ENCODE results near the gene NAA80. TPM values are rescaled to one million over a fixed set of nuclear protein-coding genes. Genes with fewer than 3 reads are reported as not detected.

Gene NAA80
- total RNA-seq, 4 donors from 2014 or later, result 12.6 to 24.3 (median 15.9) TPM

DNA sequence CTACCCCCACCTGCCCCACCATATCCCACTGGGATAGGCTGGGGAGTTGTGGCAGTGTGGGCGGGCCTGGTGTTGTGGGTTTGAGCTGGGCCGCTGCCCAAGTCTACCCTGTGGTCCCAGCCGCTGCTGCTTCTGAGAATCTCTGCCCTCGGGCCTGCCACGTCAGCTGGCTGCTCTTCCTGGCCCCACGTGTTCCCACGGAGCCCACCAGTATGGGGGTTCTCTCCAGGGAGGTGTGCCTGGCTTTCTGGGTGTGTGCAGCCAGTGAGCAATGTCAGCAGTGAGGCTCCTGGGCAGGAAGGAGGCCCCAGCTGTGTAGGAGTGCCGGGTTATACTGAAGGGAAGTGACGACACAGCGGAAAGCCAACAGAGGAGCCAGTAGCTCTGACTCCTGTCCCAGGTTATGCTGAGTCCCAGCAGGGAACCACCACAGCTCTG, 52.7 kb downstream of the NAA80 start:
- DNase-seq (ENCODE audit: low spot score in 2 of 2), result no peak
- H3K36me3 ChIP-seq, result peaks cover 0 to 18% (median 0%) of the 10 kb centered on the region in 3 donors
- peaks cover 0 to 99% (median 97%) of the 10 kb centered on the region in 4 donors for H3K4me1 ChIP-seq
- TF ChIP-seq EP300 (IDR thresholded peaks at IDR 0.05), result no peak
- TF ChIP-seq, protein P1, sequence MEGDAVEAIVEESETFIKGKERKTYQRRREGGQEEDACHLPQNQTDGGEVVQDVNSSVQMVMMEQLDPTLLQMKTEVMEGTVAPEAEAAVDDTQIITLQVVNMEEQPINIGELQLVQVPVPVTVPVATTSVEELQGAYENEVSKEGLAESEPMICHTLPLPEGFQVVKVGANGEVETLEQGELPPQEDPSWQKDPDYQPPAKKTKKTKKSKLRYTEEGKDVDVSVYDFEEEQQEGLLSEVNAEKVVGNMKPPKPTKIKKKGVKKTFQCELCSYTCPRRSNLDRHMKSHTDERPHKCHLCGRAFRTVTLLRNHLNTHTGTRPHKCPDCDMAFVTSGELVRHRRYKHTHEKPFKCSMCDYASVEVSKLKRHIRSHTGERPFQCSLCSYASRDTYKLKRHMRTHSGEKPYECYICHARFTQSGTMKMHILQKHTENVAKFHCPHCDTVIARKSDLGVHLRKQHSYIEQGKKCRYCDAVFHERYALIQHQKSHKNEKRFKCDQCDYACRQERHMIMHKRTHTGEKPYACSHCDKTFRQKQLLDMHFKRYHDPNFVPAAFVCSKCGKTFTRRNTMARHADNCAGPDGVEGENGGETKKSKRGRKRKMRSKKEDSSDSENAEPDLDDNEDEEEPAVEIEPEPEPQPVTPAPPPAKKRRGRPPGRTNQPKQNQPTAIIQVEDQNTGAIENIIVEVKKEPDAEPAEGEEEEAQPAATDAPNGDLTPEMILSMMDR (IDR thresholded peaks at IDR 0.05), result peak in 1 of 5 experiments; percentile 12
- WGBS, 2 donors, result 12 to 17% methylated on average over 9 to 10 of the region's 10 CpGs
- no peaks in the 10 kb centered on the region for H3K9me3 ChIP-seq
- peak overlapping the region in 3 of 4 donors; percentile 27 to 52 (median 42) for H3K4me3 ChIP-seq
- H3K27me3 ChIP-seq, result no peaks in the 10 kb centered on the region
- H3K27ac ChIP-seq, result peak overlapping the region; percentile 73 to 96 (median 85)

Other genes with a start within 250 kb of the NAA80 start
- 100 to 1,000 TPM; 229 to 286 (median 260) TPM for gene RBM5, start 210.5 kb downstream of the NAA80 start, total RNA-seq
- 10 to 100 TPM; 14.4 to 58.5 (median 17.4) TPM for gene SEMA3F, start 144.1 kb downstream of the NAA80 start, total RNA-seq
- gene GNAT1, start 107.8 kb downstream of the NAA80 start, total RNA-seq, result not detected
- 1 to 10 TPM in 2 of 4 donors, under 1 TPM in 2; 0.21 to 8.1 (median 1.5) TPM for gene SLC38A3, start 94.1 kb downstream of the NAA80 start, total RNA-seq
- gene GNAI2, start 63.2 kb downstream of the NAA80 start, total RNA-seq, result 100 to 1,000 TPM; 201 to 265 (median 243) TPM
- 100 to 1,000 TPM; 251 to 334 (median 261) TPM for gene SEMA3B, start 30.3 kb downstream of the NAA80 start, total RNA-seq
- 1 to 10 TPM; 2.0 to 3.1 (median 2.5) TPM for gene LSMEM2, start 20.3 kb downstream of the NAA80 start, total RNA-seq
- gene IFRD2, start 7.0 kb downstream of the NAA80 start, total RNA-seq, result 100 to 1,000 TPM in 1 of 4 donors, 10 to 100 TPM in 3; 42.0 to 129 (median 56.2) TPM
- gene HYAL3, start within 50 bp of the NAA80 start, total RNA-seq, result 10 to 100 TPM in 1 of 4 donors, 1 to 10 TPM in 3; 1.2 to 17.9 (median 1.8) TPM
- gene HYAL1, start 4.2 kb upstream of the NAA80 start, total RNA-seq, result 10 to 100 TPM; 16.5 to 26.5 (median 20.8) TPM
- 100 to 1,000 TPM in 2 of 4 donors, 10 to 100 TPM in 2; 86.9 to 169 (median 129) TPM for gene HYAL2, start 23.3 kb upstream of the NAA80 start, total RNA-seq
- gene TUSC2, start 28.8 kb upstream of the NAA80 start, total RNA-seq, result 10 to 100 TPM; 19.0 to 31.9 (median 20.8) TPM
- gene RASSF1, start 41.4 kb upstream of the NAA80 start, total RNA-seq, result 10 to 100 TPM; 77.4 to 99.0 (median 82.6) TPM
- 1 to 10 TPM in 2 of 4 donors, under 1 TPM in 1, not detected in 1; 0.30 to 1.7 (median 1.3) TPM for gene ZMYND10, start 46.3 kb upstream of the NAA80 start, total RNA-seq
- gene NPRL2, start 51.4 kb upstream of the NAA80 start, total RNA-seq, result 10 to 100 TPM; 22.7 to 35.2 (median 27.2) TPM
- 10 to 100 TPM; 16.2 to 21.6 (median 19.2) TPM for gene CYB561D2, start 51.5 kb upstream of the NAA80 start, total RNA-seq
- 10 to 100 TPM; 56.7 to 72.4 (median 68.2) TPM for gene TMEM115, start 60.1 kb upstream of the NAA80 start, total RNA-seq
- 1 to 10 TPM in 2 of 4 donors, under 1 TPM in 2; 0.84 to 2.0 (median 1.2) TPM for gene CACNA2D2, start 204.2 kb upstream of the NAA80 start, total RNA-seq